ENCODE results near the gene FAM83D. TPM values are rescaled to one million over a fixed set of nuclear protein-coding genes. Genes with fewer than 3 reads are reported as not detected.

FAM83D gene
- total RNA-seq, 1 donor from 2014 or later: 0.53 TPM

- Histone ChIP-seq H3K27ac (peak within 1 kb of the TSS; percentile 83 to 93), H3K4me3 (peak within 1 kb of the TSS; percentile 75 to 95), H3K4me1 (peaks cover 7 to 12% of the 10 kb centered on the region in 2 donors), H3K27me3 (no peaks in the 10 kb centered on the region), H3K36me3 (no peaks in the 10 kb centered on the region), H3K9me3 (no peaks in the 10 kb centered on the region)
- DNase-seq (ENCODE audit: low spot score in 2 of 2): peak; percentile 87 to 98
- TF ChIP-seq CTCF (IDR thresholded peaks at IDR 0.05): peak in 1 of 3 experiments; percentile 45
- intact Hi-C loops (cut with DNase I): loop anchor here (1.0 to 2.0 kb wide), 3 partner anchors 36 to 213 kb away; partner anchors contain the start of genes ACTR5 and FAM83D
Observed at GRCh38 chr20:38962044-38962927, 36.1 kb downstream of the FAM83D start, which contains the start of gene DHX35. Gene DHX35 (plus strand): TSS chr20:38962344. CDS start chr20:38962368, 24 bp downstream.

GRCh38 chr20:38962928-38963401, 36.7 kb downstream of the FAM83D start:
- H3K27me3 ChIP-seq: no peaks in the 10 kb centered on the region
- H3K27ac ChIP-seq: peak overlapping the region; percentile 83 to 93
- H3K4me1 ChIP-seq: peaks cover 7 to 12% of the 10 kb centered on the region in 2 donors
- DNase-seq (ENCODE audit: low spot score in 2 of 2): no peak
- H3K36me3 ChIP-seq: no peaks in the 10 kb centered on the region
- H3K4me3 ChIP-seq: peak overlapping the region; percentile 75 to 95
- no peak for TF ChIP-seq CTCF (IDR thresholded peaks at IDR 0.05)
- no peaks in the 10 kb centered on the region for H3K9me3 ChIP-seq
- intact Hi-C loops (cut with DNase I): loop anchor here (1.0 to 2.0 kb wide), 3 partner anchors 37 to 214 kb away; partner anchors contain the start of genes ACTR5 and FAM83D

- H3K36me3 ChIP-seq: no peaks in the 10 kb centered on the region
- H3K4me3 ChIP-seq: no peak overlapping the region
- no peaks in the 10 kb centered on the region for H3K27me3 ChIP-seq
- no peak for DNase-seq (ENCODE audit: low spot score in 2 of 2)
- intact Hi-C loops (cut with DNase I): loop anchor here (2.0 kb wide), 2 partner anchors 19 to 215 kb away; partner anchors contain the start of gene ACTR5
- H3K4me1 ChIP-seq: peaks cover 7 to 12% of the 10 kb centered on the region in 2 donors
- H3K9me3 ChIP-seq: no peaks in the 10 kb centered on the region
- TF ChIP-seq CTCF (IDR thresholded peaks at IDR 0.05): no peak
- no peak overlapping the region for H3K27ac ChIP-seq
Observed at GRCh38 chr20:38963745-38964144, 37.5 kb downstream of the FAM83D start.

- intact Hi-C loops (cut with DNase I): loop anchor here (2.0 kb wide), 1 partner anchor 18 kb away; no protein-coding TSS in a partner anchor
- Histone ChIP-seq H3K4me1 (peaks cover 7 to 12% of the 10 kb centered on the region in 2 donors), H3K36me3 (peaks cover 3 to 10% of the 10 kb centered on the region in 2 donors), H3K27ac (no peak overlapping the region), H3K9me3 (no peaks in the 10 kb centered on the region), H3K27me3 (no peaks in the 10 kb centered on the region), H3K4me3 (no peak overlapping the region)
- no peak for TF ChIP-seq CTCF (IDR thresholded peaks at IDR 0.05)
- DNase-seq (ENCODE audit: low spot score in 2 of 2): no peak
Observed at GRCh38 chr20:38965264-38965663, 39.0 kb downstream of the FAM83D start.

- no peak for TF ChIP-seq CTCF (IDR thresholded peaks at IDR 0.05)
- Histone ChIP-seq H3K4me3 (no peak overlapping the region), H3K4me1 (peaks cover under 1 to 3% of the 10 kb centered on the region in 2 donors), H3K27ac (no peak overlapping the region), H3K36me3 (peaks cover 3 to 22% of the 10 kb centered on the region in 2 donors), H3K9me3 (no peaks in the 10 kb centered on the region), H3K27me3 (no peaks in the 10 kb centered on the region)
- DNase-seq (ENCODE audit: low spot score in 2 of 2): no peak
- intact Hi-C loops (cut with DNase I): no loop called here
Observed at GRCh38 chr20:38968090-38968489, 41.9 kb downstream of the FAM83D start.

Measured in ascending aorta (tissue), 2 donors.